GM13976 (cell line): Measurements from ENCODE around the gene U2AF1L4.

Source experiments
- DNase-seq: peaks from one replicate; pipeline ENCODE4 v3.0.0; 2012; ENCODE audit warnings: low spot score
- CTCF ChIP-seq: IDR thresholded peaks from 2 replicates; pipeline ENCODE4 v1.5.1; 2012; ENCODE audit warnings: borderline replicate concordance, mild to moderate bottlenecking; ENCODE audit not compliant: insufficient read depth; ENCODE audit errors: extremely low read depth, missing control alignments, control extremely low read depth
- in situ Hi-C: fragments of 300-500 bp; cut with MboI; formaldehyde crosslinking; loops from one replicate; pipeline ENCODE4 v1.12.0; 2022; ENCODE audit warnings: low sequenced_read_pairs, mixed read lengths, inconsistent platforms; ENCODE audit not compliant: unreplicated experiment

The U2AF1L4 gene

GRCh38 chr19:35745328-35746086, at the start of gene U2AF1L4, which contains the start of gene PSENEN:
Gene U2AF1L4, minus strand, starts transcription at chr19:35745418. Its CDS starts 27 bp downstream, at chr19:35745391.
Gene PSENEN, plus strand, starts transcription at chr19:35745651. Its CDS starts 280 bp downstream, at chr19:35745931.
- in situ Hi-C loops: no loop called here
- no peak for TF ChIP-seq CTCF

GRCh38 chr19:35793381-35794165, 48.4 kb upstream of the U2AF1L4 start:
- in situ Hi-C loops: no loop called here
- DNase-seq: no peak
- TF ChIP-seq CTCF: no peak

More at GRCh38 chr19:35745328-35746086, at the start of gene U2AF1L4, which contains the start of gene PSENEN:
- peak; percentile 93 for DNase-seq

- in situ Hi-C loops: no loop called here
- DNase-seq: no peak
- no peak for TF ChIP-seq CTCF
Observed at GRCh38 chr19:35792888-35793287, 47.7 kb upstream of the U2AF1L4 start.

- in situ Hi-C loops: no loop called here
- TF ChIP-seq CTCF: no peak
- no peak for DNase-seq
Observed at GRCh38 chr19:35792312-35792711, 47.1 kb upstream of the U2AF1L4 start.

- in situ Hi-C loops: no loop called here
- no peak for DNase-seq
- TF ChIP-seq CTCF: no peak
Observed at GRCh38 chr19:35791814-35792279, 46.6 kb upstream of the U2AF1L4 start.

GRCh38 chr19:35790981-35791813, 46.0 kb upstream of the U2AF1L4 start:
- no peak for TF ChIP-seq CTCF
- no peak for DNase-seq
- in situ Hi-C loops: no loop called here
